Endodermal cell (in vitro differentiated cells): ENCODE results near the gene CRTAC1. TPM values are rescaled to one million over a fixed set of nuclear protein-coding genes. Genes with fewer than 3 reads are reported as not detected.

ENCODE experiments used
- DNase-seq: peaks from one replicate; pipeline ENCODE4 v3.0.0-alpha.2; 2017
- H3K27ac ChIP-seq: 2 replicates; pipeline ENCODE4 v1.5.1; 2013; ENCODE audit warnings: mild to moderate bottlenecking, low read depth, low read length, moderate library complexity
- H3K27me3 ChIP-seq: 2 replicates; pipeline ENCODE4 v1.6.1; 2013; ENCODE audit warnings: mild to moderate bottlenecking, low read length, moderate library complexity; ENCODE audit not compliant: insufficient read depth, control insufficient read depth, poor library complexity, severe bottlenecking
- H3K36me3 ChIP-seq: 2 replicates; pipeline ENCODE4 v1.7.0; 2013; ENCODE audit warnings: mild to moderate bottlenecking, low read length, moderate library complexity; ENCODE audit not compliant: control insufficient read depth, insufficient read depth
- H3K4me1 ChIP-seq: one replicate; pipeline ENCODE4 v1.7.0; 2013; ENCODE audit warnings: low read length; ENCODE audit not compliant: control insufficient read depth, insufficient read depth
- H3K4me3 ChIP-seq: 2 replicates; pipeline ENCODE4 v1.5.1; 2013; ENCODE audit warnings: mild to moderate bottlenecking, low read length, moderate library complexity
- H3K9ac ChIP-seq: 2 replicates; pipeline ENCODE4 v1.6.1; 2013; ENCODE audit warnings: mild to moderate bottlenecking, low read length, moderate library complexity; ENCODE audit not compliant: poor library complexity, severe bottlenecking; ENCODE audit errors: extremely low read depth
- H3K9me3 ChIP-seq: 2 replicates; pipeline ENCODE4 v1.6.1; 2013; ENCODE audit warnings: mild to moderate bottlenecking, low read length, moderate library complexity; ENCODE audit not compliant: control insufficient read depth
- H3K27ac Mint-ChIP-seq: 2 replicates; pipeline ENCODE4 v1.8.0; 2020; ENCODE audit warnings: mixed read lengths
- H3K27me3 Mint-ChIP-seq: 2 replicates; pipeline ENCODE4 v1.8.0; 2021; ENCODE audit warnings: mild to moderate bottlenecking, mixed read lengths; ENCODE audit not compliant: insufficient read depth
- H3K36me3 Mint-ChIP-seq: 2 replicates; pipeline ENCODE4 v1.8.0; 2020; ENCODE audit warnings: low read depth, mixed read lengths
- H3K4me1 Mint-ChIP-seq: 2 replicates; pipeline ENCODE4 v1.8.0; 2020; ENCODE audit warnings: mixed read lengths
- H3K4me3 Mint-ChIP-seq: 2 replicates; pipeline ENCODE4 v1.8.0; 2020; ENCODE audit warnings: mild to moderate bottlenecking, moderate library complexity, mixed read lengths
- H3K9me3 Mint-ChIP-seq: 2 replicates; pipeline ENCODE4 v1.8.0; 2020; ENCODE audit warnings: mild to moderate bottlenecking, mixed read lengths
- WGBS, 2 experiments: methylation state at CpG; one replicate each; pipeline versions ENCODE4 v1.1.5 to v1.1.7; 2013; ENCODE audit warnings: missing lambda C conversion rate in 2 of 2, mixed read lengths in 1 of 2; ENCODE audit not compliant: insufficient coverage in 1 of 2, insufficient read length in 1 of 2; 5-methylcytosine and 5-hydroxymethylcytosine counted together
- total RNA-seq, 2 donors: library from RNA; stranded (reverse); fragmentation: NEBNext Ultra II Directional in 1 of 2; extraction: Animal tissue kit (Norgen Biotek cat#: 25700) in 1 of 2; gene quantifications; 2 replicates in 1 of 2; 3 replicates in 1 of 2; pipeline ENCODE4 v1.2.1, GENCODE V29; 2021
- TF ChIP-seq, protein P1 (sequence below): fragments of 200-600 bp; sonication (generic); conservative IDR thresholded peaks from 2 replicates; pipeline ENCODE4 v1.5.0; 2021; ENCODE audit warnings: antibody characterized with exemption, mild to moderate bottlenecking

Gene CRTAC1
- total RNA-seq, 2 donors from 2014 or later: 0.13 to 0.24 TPM

DNA sequence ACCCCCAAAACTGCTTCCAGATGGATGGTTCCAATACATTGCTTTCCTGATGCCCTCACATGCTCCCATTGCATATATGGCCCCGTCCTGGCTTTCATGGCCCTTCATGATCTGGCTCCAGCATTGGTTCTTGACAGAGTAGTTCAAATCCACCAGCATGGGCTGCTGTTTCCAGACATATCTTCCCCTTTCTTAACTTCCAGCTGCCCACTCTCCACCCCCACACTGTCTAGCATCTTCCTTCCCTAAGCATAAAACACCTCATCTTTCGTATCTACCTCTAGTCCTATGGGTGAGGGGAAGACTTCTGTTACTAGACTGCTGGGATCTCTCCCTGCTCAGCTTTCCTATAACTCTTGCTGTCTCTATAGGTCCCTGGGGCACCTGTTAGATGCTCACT is 194.0 kb downstream of the CRTAC1 start:
- H3K27me3 ChIP-seq: peaks cover 16% of the 10 kb centered on the region
- H3K4me3 Mint-ChIP-seq: no peak overlapping the region
- DNase-seq: no peak
- TF ChIP-seq, protein P1, sequence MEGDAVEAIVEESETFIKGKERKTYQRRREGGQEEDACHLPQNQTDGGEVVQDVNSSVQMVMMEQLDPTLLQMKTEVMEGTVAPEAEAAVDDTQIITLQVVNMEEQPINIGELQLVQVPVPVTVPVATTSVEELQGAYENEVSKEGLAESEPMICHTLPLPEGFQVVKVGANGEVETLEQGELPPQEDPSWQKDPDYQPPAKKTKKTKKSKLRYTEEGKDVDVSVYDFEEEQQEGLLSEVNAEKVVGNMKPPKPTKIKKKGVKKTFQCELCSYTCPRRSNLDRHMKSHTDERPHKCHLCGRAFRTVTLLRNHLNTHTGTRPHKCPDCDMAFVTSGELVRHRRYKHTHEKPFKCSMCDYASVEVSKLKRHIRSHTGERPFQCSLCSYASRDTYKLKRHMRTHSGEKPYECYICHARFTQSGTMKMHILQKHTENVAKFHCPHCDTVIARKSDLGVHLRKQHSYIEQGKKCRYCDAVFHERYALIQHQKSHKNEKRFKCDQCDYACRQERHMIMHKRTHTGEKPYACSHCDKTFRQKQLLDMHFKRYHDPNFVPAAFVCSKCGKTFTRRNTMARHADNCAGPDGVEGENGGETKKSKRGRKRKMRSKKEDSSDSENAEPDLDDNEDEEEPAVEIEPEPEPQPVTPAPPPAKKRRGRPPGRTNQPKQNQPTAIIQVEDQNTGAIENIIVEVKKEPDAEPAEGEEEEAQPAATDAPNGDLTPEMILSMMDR: no peak
- H3K4me1 ChIP-seq: no peaks in the 10 kb centered on the region
- H3K27ac ChIP-seq: no peak overlapping the region
- H3K4me3 ChIP-seq: no peak overlapping the region
- H3K9me3 ChIP-seq: peaks cover 14% of the 10 kb centered on the region
- H3K4me1 Mint-ChIP-seq: no peaks in the 10 kb centered on the region
- 79 to 89% methylated on average over 1 to 2 of the region's 2 CpGs for WGBS, 2 experiments
- peaks cover 47% of the 10 kb centered on the region for H3K27me3 Mint-ChIP-seq
- no peaks in the 10 kb centered on the region for H3K36me3 Mint-ChIP-seq
- no peak overlapping the region for H3K9ac ChIP-seq
- H3K27ac Mint-ChIP-seq: no peak overlapping the region
- H3K9me3 Mint-ChIP-seq: peaks cover 12% of the 10 kb centered on the region
- H3K36me3 ChIP-seq: no peaks in the 10 kb centered on the region

DNA sequence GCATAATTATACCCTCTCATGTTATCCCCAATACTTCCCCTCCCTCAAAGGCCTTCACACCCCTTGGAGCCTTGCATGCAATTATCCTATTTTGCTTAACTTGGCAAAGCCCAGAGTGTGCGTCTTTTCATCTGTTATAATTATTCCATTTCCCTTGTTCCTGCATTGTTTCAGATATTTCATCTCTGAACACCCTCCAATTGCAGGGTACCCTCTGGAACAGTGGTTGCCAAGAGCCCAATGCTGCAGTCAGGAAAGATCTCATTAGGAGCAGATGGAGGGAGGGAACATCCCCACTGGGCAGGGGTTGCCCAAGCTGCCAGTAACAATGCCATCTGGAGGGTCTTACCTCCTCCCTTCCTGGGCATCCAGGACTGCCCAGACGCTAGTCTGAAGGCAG is 199.2 kb downstream of the CRTAC1 start:
- peaks cover 16% of the 10 kb centered on the region for H3K27me3 ChIP-seq
- Mint-ChIP-seq H3K9me3 (peaks cover 2% of the 10 kb centered on the region), H3K27me3 (peaks cover 26% of the 10 kb centered on the region), H3K4me1 (no peaks in the 10 kb centered on the region), H3K27ac (no peak overlapping the region), H3K36me3 (no peaks in the 10 kb centered on the region), H3K4me3 (no peak overlapping the region)
- H3K4me1 ChIP-seq: no peaks in the 10 kb centered on the region
- no peak overlapping the region for H3K27ac ChIP-seq
- H3K9ac ChIP-seq: no peak overlapping the region
- WGBS, 2 experiments: 78 to 82% methylated on average over 2 of the region's 2 CpGs
- no peak for DNase-seq
- no peaks in the 10 kb centered on the region for H3K36me3 ChIP-seq
- peaks cover 4% of the 10 kb centered on the region for H3K9me3 ChIP-seq
- H3K4me3 ChIP-seq: no peak overlapping the region
- TF ChIP-seq, protein P1: no peak

DNA sequence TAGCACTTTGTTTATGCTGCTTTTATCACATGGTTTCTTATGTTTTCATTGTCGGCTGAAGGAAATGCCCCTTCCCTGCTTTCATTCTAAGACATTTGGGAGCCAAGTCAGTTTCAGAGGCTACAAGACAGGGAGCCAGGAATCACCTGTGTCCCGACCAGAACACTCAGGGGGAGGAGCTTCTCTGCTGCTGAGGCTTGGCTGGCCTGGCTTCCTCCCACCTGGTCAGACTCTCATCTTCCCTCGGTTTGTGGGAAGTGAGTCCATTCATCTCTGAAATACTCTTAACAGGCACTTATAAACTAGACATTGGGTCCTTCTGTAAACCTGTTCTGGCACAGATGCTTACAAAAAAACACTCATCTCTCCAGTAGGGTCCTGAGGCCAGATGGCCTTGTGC is 200.4 kb downstream of the CRTAC1 start:
- no peak overlapping the region for H3K27ac Mint-ChIP-seq
- TF ChIP-seq, protein P1: no peak
- Histone ChIP-seq H3K4me3 (no peak overlapping the region), H3K9ac (no peak overlapping the region), H3K4me1 (no peaks in the 10 kb centered on the region), H3K27me3 (peaks cover 16% of the 10 kb centered on the region), H3K27ac (no peak overlapping the region), H3K36me3 (no peaks in the 10 kb centered on the region), H3K9me3 (no peaks in the 10 kb centered on the region)
- WGBS, 2 experiments: 56 to 73% methylated on average over 3 of the region's 3 CpGs
- no peaks in the 10 kb centered on the region for H3K4me1 Mint-ChIP-seq
- H3K27me3 Mint-ChIP-seq: peaks cover 17% of the 10 kb centered on the region
- H3K9me3 Mint-ChIP-seq: no peaks in the 10 kb centered on the region
- no peak overlapping the region for H3K4me3 Mint-ChIP-seq
- no peaks in the 10 kb centered on the region for H3K36me3 Mint-ChIP-seq
- no peak for DNase-seq
